Activated gamma-delta T cell (primary cell): ENCODE results near the gene RIMKLA.

Experiments used
- DNase-seq: peaks from one replicate; lab custom pipeline; 2025; lab: John Stamatoyannopoulos, UW

RIMKLA gene

GRCh38 chr1:42372796-42373195 lies 7.8 kb upstream of the RIMKLA start:
- no peak for DNase-seq

- DNase-seq = no peak
Observed at GRCh38 chr1:42379794-42380585, 602 bp upstream of the RIMKLA start.

- DNase-seq = no peak
Observed at GRCh38 chr1:42381280-42381673, 685 bp downstream of the RIMKLA start.

GRCh38 chr1:42385283-42385682 lies 4.7 kb downstream of the RIMKLA start:
- no peak for DNase-seq

GRCh38 chr1:42386051-42386450 lies 5.5 kb downstream of the RIMKLA start:
- no peak for DNase-seq

GRCh38 chr1:42392255-42392654 lies 11.7 kb downstream of the RIMKLA start:
- no peak for DNase-seq

- DNase-seq = no peak
Observed at GRCh38 chr1:42392967-42393848, 12.6 kb downstream of the RIMKLA start.

- DNase-seq = no peak
Observed at GRCh38 chr1:42399315-42400100, 18.9 kb downstream of the RIMKLA start.

GRCh38 chr1:42403880-42404400 lies 23.3 kb downstream of the RIMKLA start:
- no peak for DNase-seq

- DNase-seq = no peak
Observed at GRCh38 chr1:42414551-42415496, 34.2 kb downstream of the RIMKLA start.

- no peak for DNase-seq
Observed at GRCh38 chr1:42417166-42417565, 36.6 kb downstream of the RIMKLA start.

GRCh38 chr1:42418516-42418915 lies 37.9 kb downstream of the RIMKLA start:
- no peak for DNase-seq

GRCh38 chr1:42419126-42419821 lies 38.7 kb downstream of the RIMKLA start:
- no peak for DNase-seq

GRCh38 chr1:42420121-42420520 lies 39.5 kb downstream of the RIMKLA start:
- no peak for DNase-seq

GRCh38 chr1:42420911-42421585 lies 40.5 kb downstream of the RIMKLA start:
- no peak for DNase-seq

- DNase-seq = no peak
Observed at GRCh38 chr1:42422737-42423136, 42.1 kb downstream of the RIMKLA start.

GRCh38 chr1:42423681-42424080 lies 43.1 kb downstream of the RIMKLA start:
- DNase-seq = no peak

- no peak for DNase-seq
Observed at GRCh38 chr1:42424201-42424600, 43.6 kb downstream of the RIMKLA start.

GRCh38 chr1:42427240-42427639 lies 46.6 kb downstream of the RIMKLA start:
- no peak for DNase-seq

- no peak for DNase-seq
Observed at GRCh38 chr1:42429603-42430002, 49.0 kb downstream of the RIMKLA start.
